HG03521 (cell line): Measurements from ENCODE around the gene GCA.

Experiments used
- ATAC-seq: cut with Tn5 transposase; IDR thresholded peaks from one replicate; pipeline ENCODE4 v1.9.1; 2021; ENCODE audit warnings: mild to moderate bottlenecking, moderate library complexity; ENCODE audit not compliant: unreplicated experiment

Gene GCA

DNA sequence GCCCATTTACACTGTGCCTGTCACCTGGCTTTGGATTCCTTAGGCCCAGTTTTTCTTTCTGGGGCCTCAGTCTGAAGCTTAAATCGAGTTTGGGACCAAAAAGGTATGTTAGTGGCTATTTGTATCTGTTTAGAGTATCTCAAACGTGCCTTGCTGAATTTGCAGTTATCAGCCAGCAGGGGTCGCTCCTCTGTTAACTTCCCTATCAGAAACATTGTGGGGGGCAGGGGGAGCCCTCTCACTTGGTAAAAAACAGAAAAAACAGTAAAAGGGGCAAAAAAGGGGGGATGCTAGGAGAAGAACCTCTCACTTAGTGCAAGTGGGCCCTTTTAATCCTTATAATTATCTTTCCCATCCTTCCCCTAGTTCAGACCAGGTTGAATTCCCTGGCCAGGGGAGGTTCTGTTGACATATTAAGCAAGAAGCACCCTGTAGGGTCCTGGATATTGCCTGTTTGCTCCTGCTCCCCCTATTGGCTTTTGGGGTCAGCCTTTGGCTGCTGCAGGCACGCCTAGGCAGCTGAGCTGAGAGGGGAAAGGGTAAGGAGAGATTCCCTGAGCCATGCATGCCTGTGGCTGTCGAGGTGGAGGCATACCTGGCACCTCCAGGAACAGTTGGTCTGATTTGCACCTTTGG is 16.7 kb upstream of the GCA start:
- no peak for ATAC-seq

DNA sequence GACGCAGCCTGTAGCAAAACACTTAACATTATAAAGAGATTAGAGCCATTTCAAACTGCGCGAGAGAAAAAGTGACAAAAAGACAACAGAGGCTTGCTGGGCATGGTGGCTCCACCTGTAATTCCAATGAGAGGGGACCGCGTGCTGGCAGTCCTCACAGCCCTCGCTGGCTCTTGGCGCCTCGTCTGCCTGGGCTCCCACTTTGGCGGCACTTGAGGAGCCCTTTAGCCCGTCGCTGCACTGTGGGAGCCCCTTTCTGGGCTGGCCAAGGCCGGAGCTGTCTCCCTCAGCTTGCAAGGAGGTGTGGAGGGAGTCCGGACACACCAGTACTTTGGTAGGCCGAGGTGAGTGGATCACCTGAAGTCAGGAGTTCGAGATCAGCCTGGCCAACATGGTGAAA is 16.1 kb upstream of the GCA start:
- no peak for ATAC-seq

DNA sequence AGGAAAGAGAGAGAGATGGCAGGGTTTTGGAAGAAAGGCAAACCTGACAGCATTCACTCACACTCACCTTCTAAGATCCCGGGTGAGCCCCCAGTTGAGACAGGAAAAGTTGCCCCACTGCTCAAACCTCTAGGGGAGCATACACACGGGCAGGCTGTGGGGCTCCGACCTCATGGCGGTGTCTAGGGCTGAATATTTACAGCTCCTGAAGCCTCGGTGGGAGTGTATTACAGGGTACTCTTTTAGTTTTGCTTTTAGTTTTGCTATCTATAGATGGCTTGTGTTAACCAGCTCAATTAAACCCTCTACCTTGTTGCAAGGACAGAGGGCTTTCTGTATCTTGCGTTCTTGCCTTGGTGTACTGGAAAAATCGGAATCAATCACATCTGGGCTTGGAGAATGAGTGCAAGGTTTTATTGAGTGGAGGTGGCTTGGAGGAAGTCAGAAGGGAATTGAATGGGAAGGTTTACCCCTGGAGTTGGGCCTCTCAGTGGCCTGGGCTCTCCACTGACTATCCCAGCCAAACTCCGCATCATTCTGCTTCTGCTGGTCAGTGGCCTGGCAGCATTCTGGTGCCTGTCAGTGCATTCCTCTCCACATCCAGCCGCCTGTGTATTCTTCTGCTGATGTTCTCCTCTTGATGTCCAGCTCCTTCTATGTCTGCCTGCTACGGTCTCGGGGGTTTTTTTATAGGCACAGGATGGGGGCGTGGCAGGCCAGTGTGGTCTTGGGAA is 15.3 kb upstream of the GCA start:
- ATAC-seq: no peak

DNA sequence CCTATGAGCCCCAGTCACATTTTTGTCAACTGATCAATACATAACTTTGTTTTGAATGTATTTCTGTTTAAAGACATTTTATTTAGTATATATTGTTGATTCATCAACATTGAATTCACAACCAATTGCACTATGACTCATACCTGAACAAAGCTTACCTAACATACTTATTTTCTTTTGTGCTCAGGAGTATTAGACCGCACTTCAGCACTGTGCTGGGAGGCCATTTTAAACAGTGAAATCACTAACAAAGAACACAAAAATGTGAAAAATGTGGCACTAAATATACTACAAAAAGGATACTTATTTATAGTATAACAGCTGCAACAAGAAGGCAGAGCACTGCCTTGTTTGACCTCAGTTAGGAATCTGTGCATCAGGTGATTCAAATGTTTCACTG is 13.1 kb upstream of the GCA start:
- ATAC-seq: no peak

DNA sequence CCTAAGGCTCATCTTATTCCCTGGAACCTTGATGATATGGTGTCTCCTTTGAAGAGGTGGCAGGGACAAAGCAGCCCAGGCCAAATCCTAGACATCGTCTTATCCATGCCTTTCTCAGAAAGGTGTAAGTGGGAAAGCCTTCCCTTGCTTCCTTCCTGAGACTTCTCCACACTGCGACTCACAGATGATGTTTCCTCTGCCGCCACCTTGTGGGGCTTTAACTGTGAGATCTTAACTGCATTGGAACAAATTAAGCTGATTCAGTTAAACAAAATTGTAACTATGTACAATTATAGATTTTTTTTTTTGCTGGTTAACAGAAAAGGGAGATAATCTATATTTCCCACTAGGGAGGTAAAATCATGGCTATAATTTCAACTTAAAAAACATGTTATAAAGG is 10.0 kb upstream of the GCA start:
- peak; percentile 66 for ATAC-seq

DNA sequence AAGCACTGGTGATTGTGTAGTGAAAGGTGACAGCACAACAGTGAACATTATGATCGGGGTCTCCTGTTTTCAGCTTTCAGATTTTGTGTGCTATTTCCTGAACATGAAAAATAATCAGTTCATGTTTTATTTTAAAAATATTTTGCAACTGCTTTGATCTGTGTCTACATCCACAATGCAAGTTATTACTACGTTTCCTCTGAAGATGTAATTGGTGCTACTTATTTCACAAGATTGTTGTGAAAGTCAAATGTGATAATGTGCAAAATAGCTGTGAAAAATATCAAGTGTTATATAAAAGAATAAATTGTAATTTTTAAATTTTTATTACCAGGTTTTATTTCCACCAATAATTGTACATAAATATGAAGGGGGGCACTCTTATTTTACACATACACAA is 6.1 kb upstream of the GCA start:
- no peak for ATAC-seq

DNA sequence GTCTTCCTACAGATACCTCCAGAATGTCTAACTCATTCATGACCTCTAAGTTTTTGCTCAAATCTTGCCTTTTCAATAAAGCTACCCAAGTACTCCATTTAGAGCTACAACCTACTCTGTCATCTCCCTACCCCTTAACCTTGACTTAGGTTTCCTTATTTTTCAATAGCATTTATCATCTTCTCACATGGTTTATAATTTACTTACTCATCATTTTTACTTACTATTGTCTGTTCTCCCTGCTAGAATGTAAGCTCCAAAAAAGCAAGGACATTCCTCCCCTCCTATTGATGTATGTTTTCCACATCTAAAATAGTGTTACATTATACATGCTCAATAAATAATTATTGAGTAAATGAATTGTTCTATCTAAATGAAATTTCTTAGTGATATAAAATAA is 3.1 kb upstream of the GCA start:
- no peak for ATAC-seq

DNA sequence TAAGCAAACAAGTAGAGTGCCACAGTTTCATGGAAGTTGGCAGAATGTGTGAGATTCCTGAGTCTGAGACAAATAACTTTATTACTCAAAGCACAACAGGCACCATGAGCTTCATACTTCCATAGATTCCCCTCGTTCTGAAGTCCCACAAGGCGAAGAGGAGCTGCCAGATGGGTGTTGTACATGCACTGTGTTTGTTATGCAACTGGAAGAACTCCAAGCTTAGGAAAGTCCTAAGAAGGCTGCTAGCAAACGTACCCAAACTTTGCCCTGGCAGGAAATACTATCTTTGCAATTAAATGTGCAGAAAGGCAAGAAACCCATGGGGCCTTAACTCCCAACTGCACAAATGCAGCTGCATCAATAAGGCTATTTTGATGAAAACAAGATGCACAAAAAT is 1.6 kb upstream of the GCA start:
- ATAC-seq: no peak

DNA sequence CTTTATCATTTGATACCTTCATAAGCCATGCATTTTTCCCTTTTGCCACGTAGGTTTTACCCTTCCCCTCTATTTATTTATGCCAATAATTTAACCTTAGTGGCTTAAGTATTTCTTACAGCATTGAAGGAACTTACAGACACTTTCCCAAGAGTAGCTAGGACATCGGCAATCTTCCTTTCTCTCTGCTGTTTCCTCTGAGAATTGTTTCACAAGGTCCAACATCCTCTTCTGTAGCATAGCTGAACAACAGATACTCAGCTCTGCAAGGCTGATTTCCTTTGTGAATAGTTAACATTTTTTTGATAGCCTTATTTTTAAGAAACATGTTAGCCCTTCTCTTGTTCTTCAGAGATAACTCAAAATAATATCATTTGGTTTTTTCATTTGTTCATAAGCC is 1.1 kb upstream of the GCA start:
- no peak for ATAC-seq

DNA sequence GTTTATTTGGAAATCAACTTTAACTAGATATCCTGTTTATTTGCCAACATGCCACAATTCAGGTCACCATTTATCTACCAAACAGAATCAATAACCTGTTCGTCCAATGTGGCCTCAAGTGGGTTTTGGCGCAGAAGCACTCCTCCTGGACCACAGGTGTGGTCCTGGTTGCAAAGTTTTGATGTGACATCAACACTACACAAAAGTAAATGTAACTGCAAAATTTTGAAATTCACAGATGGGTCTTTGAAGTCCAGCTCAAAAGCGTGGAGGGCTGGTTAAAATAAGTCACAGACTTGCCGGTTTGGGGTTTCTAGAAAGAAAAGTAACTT is 474 bp upstream of the GCA start:
- no peak for ATAC-seq

DNA sequence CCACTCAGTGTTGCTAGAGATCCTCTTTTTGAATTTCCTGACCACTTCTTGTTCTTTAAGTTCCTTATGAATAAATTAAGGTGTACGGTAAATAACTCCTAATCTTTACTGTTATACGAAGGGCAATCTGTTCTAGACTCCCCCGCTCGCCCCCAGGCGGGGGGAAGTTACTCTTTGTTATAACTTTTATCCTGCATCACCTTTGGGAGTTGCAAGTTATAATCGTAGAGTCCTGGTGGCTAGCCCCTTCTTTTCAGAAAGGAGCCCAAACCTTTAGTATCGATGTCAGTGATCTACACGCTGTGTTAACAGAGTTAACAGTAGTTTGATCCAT is 652 bp downstream of the GCA start:
- peak; percentile 0 for ATAC-seq

DNA sequence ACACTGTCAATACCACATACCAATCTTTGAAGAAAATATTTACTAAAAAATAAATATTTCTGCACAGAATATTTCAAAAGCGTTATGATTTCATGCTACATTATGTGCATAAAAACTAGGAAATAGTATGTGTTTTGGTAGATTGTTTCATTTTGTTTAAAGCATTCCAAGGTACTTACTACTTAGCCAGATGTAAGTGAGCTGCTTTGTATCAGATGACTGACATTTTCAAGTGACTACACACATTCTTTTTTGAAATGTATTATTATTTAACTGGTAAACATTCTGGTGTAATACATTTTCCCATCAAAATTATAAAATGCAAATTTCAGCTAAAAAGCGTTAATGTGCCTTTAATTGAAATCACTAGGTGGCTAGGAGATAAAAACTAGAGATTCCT is 21.5 kb downstream of the GCA start:
- no peak for ATAC-seq

DNA sequence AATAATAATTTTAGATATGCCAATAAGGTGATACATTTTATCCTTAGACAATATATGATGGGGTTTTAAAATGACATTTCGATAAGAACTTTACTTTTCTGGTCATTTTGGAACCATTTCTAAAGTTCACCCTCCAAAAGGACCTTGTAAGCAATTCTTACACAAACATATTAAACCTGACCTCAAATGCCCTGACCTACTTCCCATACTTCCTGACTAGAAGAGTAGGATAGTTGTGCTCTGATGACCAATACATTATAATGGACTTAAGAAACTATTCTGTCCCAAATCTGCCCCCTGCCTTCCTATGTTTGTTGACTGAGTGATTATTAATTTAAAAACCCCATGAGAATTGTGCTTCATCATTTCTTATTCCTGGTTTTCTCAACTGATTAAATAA is 24.6 kb downstream of the GCA start:
- ATAC-seq: no peak

DNA sequence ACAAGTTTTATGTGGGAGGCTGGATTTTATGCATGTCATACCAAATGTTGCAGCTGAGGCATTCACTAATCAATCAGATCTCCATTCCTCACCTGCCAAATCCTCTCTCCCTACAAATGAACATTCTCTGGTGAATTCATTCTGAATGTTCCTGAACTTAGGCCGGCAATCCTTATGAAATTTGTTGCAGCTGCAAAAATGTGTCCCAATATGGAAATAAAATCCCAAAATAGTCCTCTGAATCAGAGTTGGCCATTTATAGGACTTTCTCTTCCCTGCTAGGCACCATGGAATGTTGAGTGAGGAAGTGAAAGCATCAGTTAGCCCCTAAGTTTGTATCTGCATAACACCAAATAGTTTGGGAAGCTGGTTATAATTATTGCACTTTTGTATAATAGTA is 25.6 kb downstream of the GCA start:
- no peak for ATAC-seq

DNA sequence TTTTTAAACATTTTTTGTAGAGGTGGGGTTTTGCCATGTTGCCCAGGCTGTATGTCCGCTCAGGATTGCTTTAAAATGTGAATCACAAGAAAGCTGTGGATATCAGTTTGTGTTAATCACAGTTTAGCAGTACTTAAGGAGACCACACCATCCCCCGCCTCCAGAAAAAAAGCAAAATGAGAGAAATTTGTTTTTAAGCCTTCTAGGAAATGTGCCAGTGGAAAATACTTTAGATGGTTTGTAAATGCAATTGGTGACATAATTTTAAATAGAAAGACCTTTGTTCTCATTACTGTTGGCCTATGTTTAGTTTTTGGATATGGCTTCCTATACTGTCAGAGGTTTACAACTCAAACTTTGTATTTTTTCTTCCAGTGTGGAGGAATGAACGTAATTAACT is 27.0 kb downstream of the GCA start:
- no peak for ATAC-seq

DNA sequence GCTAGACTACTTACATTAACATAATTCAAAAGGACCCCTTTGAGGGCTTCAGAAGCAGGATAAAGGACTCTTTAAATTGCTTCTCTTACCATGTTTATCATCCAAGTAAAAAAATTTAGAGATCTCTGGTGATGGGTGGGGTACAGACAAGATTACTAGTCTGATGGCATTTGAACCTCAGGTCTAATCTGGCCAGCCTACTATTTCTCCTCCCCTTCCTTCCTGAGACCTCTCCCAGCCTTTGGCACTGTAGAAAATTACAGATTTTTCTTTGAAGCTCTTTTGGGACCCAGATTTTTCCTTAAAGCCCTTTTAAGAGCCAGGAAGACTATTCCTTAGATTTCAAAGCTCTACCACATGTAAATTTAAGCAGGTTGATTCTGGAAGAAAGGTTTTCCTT is 28.9 kb downstream of the GCA start:
- ATAC-seq: no peak

DNA sequence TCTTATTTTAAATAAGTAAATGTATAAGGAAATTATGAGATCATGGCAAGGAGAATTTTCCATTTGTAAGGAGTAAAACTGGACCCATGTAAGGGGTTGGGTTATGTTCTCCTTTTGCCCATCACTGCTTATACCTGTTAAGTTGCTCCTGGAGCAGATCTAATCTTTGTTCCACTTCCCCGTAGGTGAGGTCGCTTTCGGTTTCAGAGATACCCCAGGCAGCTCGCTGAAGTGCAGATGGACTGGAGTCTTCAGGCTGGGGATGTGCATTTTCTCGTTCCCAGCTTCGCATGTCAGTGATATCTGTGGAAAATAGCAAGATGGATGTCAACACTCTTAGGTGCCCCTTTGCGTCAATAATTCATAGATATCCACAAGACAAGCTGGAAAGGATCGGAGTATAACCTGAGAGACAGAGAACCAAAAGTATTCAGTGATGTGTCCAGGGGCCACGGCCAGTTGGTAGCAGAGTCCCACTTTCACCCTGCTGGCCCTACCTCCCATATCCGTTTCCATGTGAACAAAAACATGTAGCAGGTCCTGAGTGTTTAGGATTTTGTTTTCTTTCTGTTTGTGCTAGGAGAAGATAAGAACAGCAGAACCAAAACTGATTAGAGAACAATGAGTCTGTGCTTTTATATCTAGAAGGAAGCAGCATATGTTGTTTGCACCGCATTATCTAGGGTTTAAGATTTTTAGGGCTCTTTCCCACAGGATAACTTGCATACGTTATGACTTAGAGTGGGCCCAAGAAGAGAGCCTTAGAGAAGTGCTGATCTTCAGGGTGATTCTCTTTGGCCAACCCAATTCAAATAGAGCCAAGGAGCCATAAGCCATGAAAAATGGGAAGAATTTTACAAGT is 36.0 kb downstream of the GCA start:
- peak; percentile 82 for ATAC-seq

DNA sequence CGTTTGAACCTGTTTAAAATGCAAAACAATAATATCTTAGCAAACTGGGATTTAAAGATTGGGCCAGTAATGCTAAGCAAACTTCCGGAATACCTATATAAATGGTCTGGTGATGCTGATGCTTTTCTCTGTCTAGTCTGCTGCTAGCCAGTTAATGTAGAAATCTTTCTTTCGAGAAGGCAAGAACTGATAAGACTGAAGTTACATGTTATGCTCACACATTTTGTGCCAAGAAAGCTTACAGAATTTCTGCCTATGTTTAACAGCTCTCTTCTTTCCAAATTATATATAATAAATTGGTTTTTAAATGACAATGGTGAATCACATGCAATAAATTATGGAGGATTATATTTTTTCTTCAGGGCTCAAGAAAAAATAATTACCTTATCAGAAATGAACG is 37.9 kb downstream of the GCA start:
- ATAC-seq: no peak

DNA sequence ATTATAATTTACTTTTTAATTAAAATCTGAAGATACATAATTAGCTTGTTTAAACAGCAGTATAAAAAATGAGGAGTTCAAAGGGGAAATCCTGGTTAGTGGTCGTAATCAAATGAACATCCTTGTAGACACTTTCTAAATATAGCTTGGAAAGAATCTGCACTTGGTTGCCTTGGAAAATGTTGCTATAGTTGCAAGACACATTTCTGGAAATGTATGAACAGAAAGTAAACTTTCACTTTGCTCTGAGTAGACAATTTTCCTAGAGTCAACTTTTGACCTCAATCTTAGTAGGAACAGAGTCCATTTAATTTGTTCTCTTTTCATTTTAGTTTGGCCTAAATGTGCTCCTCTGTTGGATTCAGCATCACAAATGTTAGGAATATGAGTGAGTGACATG is 38.3 kb downstream of the GCA start:
- ATAC-seq: no peak

DNA sequence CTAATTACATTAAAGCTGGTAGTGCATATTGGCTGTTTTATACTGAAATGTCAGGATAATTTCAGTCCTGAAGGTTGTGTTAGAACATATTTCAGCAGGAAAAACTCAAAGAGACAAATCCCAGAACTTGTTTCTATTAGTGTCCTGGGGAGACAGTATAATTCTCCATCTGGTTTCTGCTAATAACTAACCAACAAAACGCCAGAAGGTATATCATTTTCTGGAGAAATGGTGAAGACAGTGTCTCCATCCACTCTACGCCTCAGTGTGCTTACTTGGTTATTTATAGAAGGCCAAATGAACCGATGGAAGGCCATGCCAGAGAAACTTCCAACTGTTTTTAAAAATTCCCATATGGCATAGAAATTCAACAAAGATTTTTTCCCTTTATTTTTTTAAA is 41.6 kb downstream of the GCA start:
- no peak for ATAC-seq

DNA sequence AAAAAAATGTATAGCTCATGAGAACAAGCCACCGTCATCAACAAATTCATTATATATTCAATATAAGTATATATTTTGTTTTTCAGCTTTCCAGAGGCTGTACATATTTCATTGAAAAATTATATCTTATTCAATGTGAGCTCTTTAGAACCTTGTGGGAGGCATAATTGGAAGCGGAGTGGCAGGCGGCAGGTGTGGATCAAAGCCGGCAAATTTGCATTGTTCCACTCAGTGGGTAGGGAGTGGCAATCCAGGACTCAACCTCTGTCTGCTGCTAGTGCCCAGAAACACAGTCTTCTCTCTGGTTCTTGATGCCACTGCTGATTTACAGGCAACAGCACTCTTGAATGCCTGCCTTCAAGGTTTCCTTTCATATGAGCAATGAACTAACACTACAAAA is 46.9 kb downstream of the GCA start:
- no peak for ATAC-seq

DNA sequence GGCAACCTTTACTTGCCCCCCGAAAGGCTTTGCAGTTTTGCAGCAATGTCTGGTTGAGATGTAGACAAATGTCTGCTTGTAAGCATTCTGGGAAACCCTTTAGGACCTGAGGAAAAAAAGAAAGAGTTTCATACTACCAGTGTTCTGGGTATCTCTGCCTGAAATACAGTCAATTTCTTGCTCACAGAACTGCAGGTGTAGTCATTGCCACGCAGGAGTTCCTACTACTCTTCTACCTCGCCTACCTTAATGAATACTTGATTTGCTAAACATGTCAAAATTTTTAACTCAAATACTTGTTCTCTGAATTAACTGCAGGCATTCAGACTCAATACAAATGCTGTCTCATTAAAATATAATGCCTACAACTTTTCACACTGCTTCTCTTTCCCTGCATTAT is 56.4 kb downstream of the GCA start:
- ATAC-seq: no peak
